Hematopoietic multipotent progenitor cell treated with erythropoietin and hydrocortisone succinate and interleukin-3 and kit ligand, for 15 days (in vitro differentiated cells): ENCODE data around the gene ZNF708.
"Not testable (repeated sequence)": the region's sequence is repeated elsewhere in the genome, so short reads cannot be mapped to it uniquely, and the experiment has no call there.

Experiments used
- DNase-seq: peaks from one replicate; pipeline ENCODE4 v3.0.0-alpha.2; 2015; ENCODE audit warnings: low spot score

ZNF708 gene

GRCh38 chr19:21260164-21260847 is 68.9 kb downstream of the ZNF708 start:
- no peak for DNase-seq

- DNase-seq: not testable (repeated sequence)
Observed at GRCh38 chr19:21259421-21260124, 69.6 kb downstream of the ZNF708 start.

GRCh38 chr19:21256722-21257121 is 72.5 kb downstream of the ZNF708 start:
- no peak for DNase-seq
